Central memory CD4-positive, alpha-beta T cell (primary cell): ENCODE results near the gene SPACA5.
"Not testable (repeated sequence)": the region's sequence is repeated elsewhere in the genome, so short reads cannot be mapped to it uniquely, and the experiment has no call there.

Experiments
- DNase-seq: peaks from one replicate; pipeline ENCODE4 v3.0.0; 2022

Gene SPACA5

GRCh38 chrX:48022100-48022499 lies 15.3 kb downstream of the SPACA5 start:
- no peak for DNase-seq

DNA sequence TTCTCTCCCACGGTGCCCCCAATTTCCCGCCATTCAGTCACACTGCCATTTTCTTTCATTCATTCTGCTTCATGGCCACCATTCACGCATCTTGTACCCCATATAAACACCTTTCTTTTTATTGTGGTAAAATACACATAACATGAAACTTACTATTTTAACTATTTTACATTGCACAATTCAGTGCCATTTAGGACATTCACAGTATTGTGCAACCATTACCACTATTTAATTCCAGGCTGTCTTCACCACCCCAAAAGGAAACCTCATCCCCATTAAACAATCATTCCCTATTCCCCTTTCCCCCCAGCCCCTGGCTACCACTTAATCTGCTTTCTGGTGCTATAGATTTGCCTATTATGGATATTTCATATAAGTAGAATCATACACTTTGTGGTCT lies 15.9 kb downstream of the SPACA5 start:
- no peak for DNase-seq

GRCh38 chrX:48025561-48025960 lies 18.8 kb downstream of the SPACA5 start:
- DNase-seq, result peak; percentile 39

GRCh38 chrX:48027545-48027944 lies 20.8 kb downstream of the SPACA5 start:
- DNase-seq, result not testable (repeated sequence)

DNA sequence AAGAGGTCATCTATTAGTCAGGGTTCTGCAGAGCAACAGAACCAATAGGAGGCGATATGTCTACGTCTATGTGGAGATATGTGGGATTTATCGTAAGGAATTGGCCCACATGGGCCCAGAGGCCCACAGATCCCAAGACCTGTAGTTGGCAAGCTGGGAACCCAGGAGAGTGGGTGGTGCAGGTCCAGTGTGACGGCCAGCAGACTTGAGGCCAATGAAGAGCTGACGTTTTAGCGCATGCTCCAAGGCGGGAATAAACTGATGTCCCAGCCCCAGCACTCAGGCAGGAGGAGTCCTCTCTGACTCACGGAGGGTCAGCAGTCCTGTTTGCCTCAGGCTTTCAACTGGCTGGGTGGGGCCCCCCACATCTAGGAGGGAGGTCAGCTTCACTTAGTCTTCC lies 21.3 kb downstream of the SPACA5 start:
- DNase-seq, result no peak

GRCh38 chrX:48030237-48030636 lies 23.4 kb downstream of the SPACA5 start:
- no peak for DNase-seq

DNA sequence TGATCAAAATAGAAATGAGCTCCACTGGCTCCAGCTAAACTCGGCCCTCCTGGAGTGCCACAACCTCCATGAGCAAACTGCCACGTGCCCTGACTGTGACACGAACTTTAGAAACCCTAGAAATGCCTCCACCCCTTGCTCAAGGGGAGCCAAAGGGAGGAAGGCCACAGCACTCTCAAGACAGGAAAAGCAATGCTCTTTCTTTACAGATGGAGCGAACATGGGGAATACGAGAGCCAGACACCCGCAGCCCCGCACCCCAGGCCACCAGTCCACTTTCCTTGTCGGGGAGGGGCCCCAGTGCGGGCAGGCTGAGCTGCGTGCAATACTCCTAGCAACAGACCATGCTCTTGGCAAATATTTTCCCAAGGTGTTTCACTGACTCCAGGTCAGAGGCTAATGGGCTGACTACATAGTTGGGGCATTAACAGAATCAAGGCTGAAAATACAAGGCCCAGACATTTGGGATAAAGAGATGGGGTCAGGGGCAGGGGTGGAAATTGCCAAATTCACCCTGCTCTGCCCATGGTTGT lies 23.9 kb downstream of the SPACA5 start:
- DNase-seq, result not testable (repeated sequence)

- no peak for DNase-seq
Measured at GRCh38 chrX:48035891-48036290, 29.1 kb downstream of the SPACA5 start.

GRCh38 chrX:48043056-48043455 lies 36.3 kb downstream of the SPACA5 start:
- DNase-seq, result no peak

DNA sequence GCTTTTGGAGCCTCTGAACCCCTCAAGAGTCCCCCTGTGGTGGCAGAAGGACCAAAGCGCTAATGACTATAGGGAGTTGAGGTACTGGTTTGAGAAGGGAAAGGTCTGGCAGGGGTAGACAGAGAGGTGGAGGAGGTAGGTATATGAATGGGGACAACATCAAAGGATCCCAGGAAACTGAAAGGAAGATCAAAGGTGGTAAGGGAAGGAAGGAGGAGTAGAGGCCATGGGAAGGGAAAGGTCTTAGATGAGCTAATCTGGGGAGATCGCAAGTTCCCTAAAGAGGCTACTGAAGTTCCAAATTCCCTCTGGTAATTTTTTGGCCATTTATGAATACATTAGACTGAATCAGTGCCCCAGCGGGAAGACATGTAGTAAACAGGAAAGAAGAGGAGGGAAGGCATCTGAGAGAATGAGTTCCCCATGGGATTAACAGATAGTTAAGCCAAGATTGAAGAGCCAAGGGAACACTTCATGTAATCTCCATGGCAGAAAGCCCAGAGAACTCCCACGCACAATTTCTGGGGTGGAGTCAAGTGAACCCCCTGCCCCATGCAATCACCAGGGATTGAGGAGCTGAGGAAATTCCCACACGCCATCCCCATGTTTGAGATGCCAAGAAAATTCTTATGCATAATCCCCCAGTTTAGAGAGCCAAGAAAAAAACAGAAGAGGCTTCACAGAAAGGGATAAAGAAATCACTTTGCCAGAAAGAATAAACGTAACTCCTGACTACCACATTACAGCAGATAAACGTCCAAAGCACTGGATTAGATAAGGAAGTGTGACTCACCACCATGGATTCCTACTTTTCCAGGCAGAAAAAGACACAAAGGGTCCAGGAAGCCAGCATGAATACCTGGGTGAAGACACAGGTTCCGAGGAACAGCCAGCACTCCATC lies 38.9 kb downstream of the SPACA5 start:
- DNase-seq, result no peak

GRCh38 chrX:48046846-48047245 lies 40.1 kb downstream of the SPACA5 start:
- DNase-seq, result no peak

DNA sequence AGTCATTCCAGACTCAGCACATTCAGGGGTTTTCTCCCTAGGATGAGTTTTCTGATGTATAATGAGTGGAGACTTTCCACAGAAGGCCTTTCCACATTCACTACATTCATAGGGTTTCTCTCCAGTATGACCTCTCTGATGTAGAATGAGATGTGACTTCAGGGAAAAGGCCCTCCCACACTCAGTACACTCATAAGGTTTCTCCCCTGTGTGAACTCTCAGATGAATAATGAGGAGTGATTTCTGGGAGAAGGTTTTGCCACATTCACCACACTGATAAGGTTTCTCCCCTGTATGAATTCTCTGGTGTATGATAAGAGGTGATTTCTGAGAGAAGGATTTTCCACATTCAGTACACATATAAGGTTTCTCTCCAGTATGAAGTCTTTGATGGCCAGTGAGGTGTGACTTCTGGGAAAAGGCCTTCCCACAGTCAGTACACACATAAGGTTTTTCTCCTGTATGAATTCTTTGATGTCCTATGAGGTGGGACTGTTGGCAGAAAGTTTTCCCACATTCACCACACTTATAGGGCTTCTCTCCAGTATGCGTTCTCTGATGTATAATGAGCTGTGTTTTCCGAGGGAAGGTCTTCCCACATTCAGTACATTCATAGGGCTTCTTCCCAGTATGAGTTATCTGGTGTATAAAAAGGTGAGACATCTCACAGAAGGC lies 52.0 kb downstream of the SPACA5 start:
- no peak for DNase-seq

DNA sequence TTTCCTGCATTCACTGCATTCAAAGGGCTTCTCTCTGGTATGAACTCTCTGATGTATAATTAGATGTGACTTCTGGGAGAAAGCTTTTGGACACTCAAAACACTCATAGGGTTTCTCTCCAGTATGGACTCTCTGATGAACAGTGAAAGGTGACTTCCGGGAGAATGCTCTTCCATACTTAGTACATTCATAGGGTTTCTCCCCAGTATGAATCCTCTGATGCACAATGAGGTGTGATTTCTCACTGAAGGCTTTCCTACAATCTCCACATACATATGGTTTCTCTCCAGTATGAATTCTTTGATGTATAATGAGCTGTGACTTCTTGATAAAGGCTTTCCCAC lies 52.5 kb downstream of the SPACA5 start:
- no peak for DNase-seq
